Omental fat pad (tissue), 4 donors: Measurements from ENCODE around the gene NR2F1. TPM values are rescaled to one million over a fixed set of nuclear protein-coding genes. Genes with fewer than 3 reads are reported as not detected.

Source experiments
- ATAC-seq: fragments of 150-250 bp; one replicate; pipeline ENCODE4 v1.9.1; 2016; ENCODE audit warnings: mild to moderate bottlenecking, moderate library complexity; ENCODE audit not compliant: low FRiP score
- DNase-seq: peaks from one replicate; pipeline ENCODE4 v3.0.0-alpha.2; 2019; ENCODE audit warnings: low spot score
- CTCF ChIP-seq, 3 donors: fragments of 450-650 bp; IDR thresholded peaks; one replicate each; pipeline ENCODE4 v1.5.1; 2016 to 2017; ENCODE audit warnings: antibody characterized with exemption in 3 of 3, mild to moderate bottlenecking in 3 of 3, moderate library complexity in 2 of 3
- total RNA-seq, 4 donors: library from RNA; depleted of rRNA; stranded (reverse); fragments of >200 nt; gene quantifications; one replicate each; pipeline ENCODE4 v1.1.0, GENCODE V29; 2016

Gene NR2F1
- total RNA-seq, 4 donors from 2014 or later = 15.6 to 117 (median 68.3) TPM

GRCh38 chr5:93620487-93621326 lies 37.7 kb downstream of the NR2F1 start:
- ATAC-seq (peak; percentile 86), DNase-seq (no peak)
- TF ChIP-seq CTCF (IDR thresholded peaks at IDR 0.05) = no peak

GRCh38 chr5:93621327-93621798 lies 38.3 kb downstream of the NR2F1 start:
- ATAC-seq = peak; percentile 94
- no peak for TF ChIP-seq CTCF (IDR thresholded peaks at IDR 0.05)
- DNase-seq = no peak

- DNase-seq (no peak), ATAC-seq (peak; percentile 2)
- no peak for TF ChIP-seq CTCF (IDR thresholded peaks at IDR 0.05)
Observed at GRCh38 chr5:93622240-93622885, 39.3 kb downstream of the NR2F1 start.

- ATAC-seq (no peak), DNase-seq (no peak)
- no peak for TF ChIP-seq CTCF (IDR thresholded peaks at IDR 0.05)
Observed at GRCh38 chr5:93623153-93623552, 40.1 kb downstream of the NR2F1 start.

- DNase-seq = no peak
- ATAC-seq = no peak
- TF ChIP-seq CTCF (IDR thresholded peaks at IDR 0.05) = no peak
Observed at GRCh38 chr5:93626801-93627200, 43.8 kb downstream of the NR2F1 start.

- no peak for TF ChIP-seq CTCF (IDR thresholded peaks at IDR 0.05)
- no peak for DNase-seq
- no peak for ATAC-seq
Observed at GRCh38 chr5:93632327-93632726, 49.3 kb downstream of the NR2F1 start.
